ENCODE results near the gene PRKAB1. TPM values are rescaled to one million over a fixed set of nuclear protein-coding genes. Genes with fewer than 3 reads are reported as not detected.

The PRKAB1 gene
- total and polyA plus RNA-seq, 12 donors: 21.5 to 75.8 (median 30.8) TPM

DNA sequence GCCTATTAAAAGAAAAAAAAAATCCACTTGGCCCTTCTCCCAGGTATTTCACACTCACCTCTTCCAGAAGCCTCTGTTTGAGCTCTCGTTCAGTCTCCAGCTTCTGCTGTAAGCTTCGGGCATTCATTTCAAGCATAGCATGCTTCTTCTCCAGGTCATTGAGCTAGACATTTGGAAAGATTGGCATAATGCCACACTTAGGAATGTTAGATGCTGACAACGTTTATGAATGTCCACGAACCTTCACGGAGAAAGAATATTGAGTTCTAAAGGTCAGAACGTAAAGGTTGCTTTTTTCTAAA, 60.5 kb downstream of the PRKAB1 start:
- 44 to 64% (median 51%) methylated on average over 6 of the region's 6 CpGs for WGBS, 4 donors
- TF ChIP-seq, protein P1, sequence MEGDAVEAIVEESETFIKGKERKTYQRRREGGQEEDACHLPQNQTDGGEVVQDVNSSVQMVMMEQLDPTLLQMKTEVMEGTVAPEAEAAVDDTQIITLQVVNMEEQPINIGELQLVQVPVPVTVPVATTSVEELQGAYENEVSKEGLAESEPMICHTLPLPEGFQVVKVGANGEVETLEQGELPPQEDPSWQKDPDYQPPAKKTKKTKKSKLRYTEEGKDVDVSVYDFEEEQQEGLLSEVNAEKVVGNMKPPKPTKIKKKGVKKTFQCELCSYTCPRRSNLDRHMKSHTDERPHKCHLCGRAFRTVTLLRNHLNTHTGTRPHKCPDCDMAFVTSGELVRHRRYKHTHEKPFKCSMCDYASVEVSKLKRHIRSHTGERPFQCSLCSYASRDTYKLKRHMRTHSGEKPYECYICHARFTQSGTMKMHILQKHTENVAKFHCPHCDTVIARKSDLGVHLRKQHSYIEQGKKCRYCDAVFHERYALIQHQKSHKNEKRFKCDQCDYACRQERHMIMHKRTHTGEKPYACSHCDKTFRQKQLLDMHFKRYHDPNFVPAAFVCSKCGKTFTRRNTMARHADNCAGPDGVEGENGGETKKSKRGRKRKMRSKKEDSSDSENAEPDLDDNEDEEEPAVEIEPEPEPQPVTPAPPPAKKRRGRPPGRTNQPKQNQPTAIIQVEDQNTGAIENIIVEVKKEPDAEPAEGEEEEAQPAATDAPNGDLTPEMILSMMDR (IDR thresholded peaks at IDR 0.05): no peak
- H3K36me3 ChIP-seq (replicated peaks in 1 of 2): no peaks in the 10 kb centered on the region
- no peak overlapping the region for H3K4me3 ChIP-seq
- peak overlapping the region in 3 of 5 donors; percentile 10 to 72 (median 17) for H3K27ac ChIP-seq
- H3K9me3 ChIP-seq (replicated peaks in 1 of 3): no peaks in the 10 kb centered on the region
- intact Hi-C loops (cut with DNase I): no loop called here
- peaks cover 15 to 40% of the 10 kb centered on the region in 2 donors for H3K4me1 ChIP-seq (replicated peaks in 1 of 2)
- no peaks in the 10 kb centered on the region for H3K27me3 ChIP-seq
- no peak for DNase-seq

DNA sequence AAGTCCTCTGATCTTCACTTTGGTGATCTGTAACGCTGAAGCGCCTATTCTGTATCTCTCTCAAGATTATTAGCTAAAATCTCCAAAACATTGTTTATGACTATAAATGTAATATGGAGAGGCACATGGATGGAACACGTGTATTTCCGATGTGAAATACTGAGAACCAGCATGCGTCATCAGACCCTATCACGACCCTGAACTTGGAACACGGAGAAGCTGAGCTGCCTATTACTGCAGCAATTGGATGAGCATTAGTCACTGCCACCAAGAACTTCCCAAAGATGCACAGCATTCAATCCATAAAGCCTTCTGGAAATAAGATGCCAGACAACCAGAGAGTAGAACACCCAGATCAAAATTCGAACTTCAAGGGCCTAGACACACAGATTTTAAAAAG, 61.9 kb downstream of the PRKAB1 start:
- Histone ChIP-seq H3K4me3 (no peak overlapping the region), H3K36me3 (replicated peaks in 1 of 2) (no peaks in the 10 kb centered on the region), H3K4me1 (replicated peaks in 1 of 2) (peaks cover 15 to 40% of the 10 kb centered on the region in 2 donors), H3K9me3 (replicated peaks in 1 of 3) (no peaks in the 10 kb centered on the region), H3K27me3 (no peaks in the 10 kb centered on the region), H3K27ac (peak overlapping the region in 4 of 5 donors; percentile 29 to 72 (median 52))
- peak; percentile 60 to 87 (median 74) for DNase-seq
- 49 to 60% (median 53%) methylated on average over 8 of the region's 8 CpGs for WGBS, 4 donors
- TF ChIP-seq, protein P1 (IDR thresholded peaks at IDR 0.05): no peak
- TF ChIP-seq POLR2A (IDR thresholded peaks at IDR 0.05): peak in 1 of 2 donors; percentile 42
- intact Hi-C loops (cut with DNase I): no loop called here

DNA sequence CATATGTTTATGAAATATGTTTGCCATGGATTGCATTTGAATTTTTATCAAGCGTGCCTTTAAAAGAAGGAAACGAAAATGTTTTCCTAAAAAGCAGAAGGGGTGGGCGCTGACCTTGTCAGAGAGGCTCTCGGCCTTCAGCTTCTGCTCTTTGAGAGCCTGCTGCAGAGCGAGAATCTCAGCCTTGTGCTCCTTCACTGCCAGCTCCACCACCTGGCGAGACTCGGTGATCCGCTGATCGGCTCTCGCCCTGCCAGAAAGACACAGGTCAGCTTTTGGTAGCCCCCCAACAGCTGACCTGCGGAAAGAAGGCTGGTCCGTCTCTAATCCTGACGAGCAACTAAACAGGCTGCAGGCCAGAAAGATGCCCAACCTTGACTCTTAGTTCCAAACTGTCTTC, 62.4 kb downstream of the PRKAB1 start:
- WGBS, 4 donors: 47 to 62% (median 58%) methylated on average over 13 of the region's 13 CpGs
- no peak overlapping the region for H3K4me3 ChIP-seq
- peaks cover 14 to 36% of the 10 kb centered on the region in 2 donors for H3K4me1 ChIP-seq (replicated peaks in 1 of 2)
- TF ChIP-seq POLR2A (IDR thresholded peaks at IDR 0.05): no peak
- TF ChIP-seq, protein P1 (IDR thresholded peaks at IDR 0.05): no peak
- no peaks in the 10 kb centered on the region for H3K27me3 ChIP-seq
- H3K36me3 ChIP-seq (replicated peaks in 1 of 2): no peaks in the 10 kb centered on the region
- DNase-seq: peak in 6 of 7 donors; percentile 35 to 58 (median 46)
- H3K27ac ChIP-seq: peak overlapping the region; percentile 19 to 72 (median 39)
- no peaks in the 10 kb centered on the region for H3K9me3 ChIP-seq (replicated peaks in 1 of 3)
- intact Hi-C loops (cut with DNase I): no loop called here

MicroRNA genes within 50 kb of the gene (microRNA counts, 767-probe panel; counts per million panel counts)
- microRNA hsa-miR-1178: 0 counts per million in 2 donors

Small RNA genes lying within 50 kb of the gene (microRNA-seq; reads per million reads assigned to microRNA genes)
- 0 reads per million in 3 donors for gene MIR1178

Small RNA genes lying within 50 kb of the gene (small RNA-seq; reads per million reads assigned to genes)
- 0 reads per million in 2 donors for gene RN7SKP197

Other genes with a start within 250 kb of the PRKAB1 start
- gene TMEM233, start 74.4 kb upstream of the PRKAB1 start, total RNA-seq: 1 to 10 TPM in 1 of 9 donors, under 1 TPM in 6, not detected in 2; 0.17 to 1.0 (median 0.40) TPM
- under 1 TPM; 0.57 to 0.86 (median 0.80) TPM for gene TMEM233, start 74.4 kb upstream of the PRKAB1 start, polyA plus RNA-seq
- gene CIT, start 209.2 kb downstream of the PRKAB1 start, total RNA-seq: 10 to 100 TPM in 8 of 9 donors, 1 to 10 TPM in 1; 4.3 to 65.9 (median 23.1) TPM
- gene CIT, start 209.2 kb downstream of the PRKAB1 start, polyA plus RNA-seq: 10 to 100 TPM in 2 of 3 donors, 1 to 10 TPM in 1; 5.9 to 24.9 (median 13.3) TPM

Data from adrenal gland (tissue), 12 donors.